Fibroblast of villous mesenchyme (primary cell): Measurements from ENCODE around the gene CHD2. TPM values are rescaled to one million over a fixed set of nuclear protein-coding genes. Genes with fewer than 3 reads are reported as not detected.

Source experiments
- DNase-seq: peaks from one replicate; pipeline ENCODE4 v3.0.0-alpha.2; 2010; ENCODE audit warnings: low read depth
- H3K4me3 ChIP-seq: 2 replicates; pipeline ENCODE4 v1.5.1; 2011; ENCODE audit warnings: low read depth, mild to moderate bottlenecking, low read length
- total RNA-seq: library from RNA; depleted of rRNA; stranded (reverse); fragments of >200 nt; gene quantifications from 2 replicates; pipeline ENCODE4 v1.2.3, GENCODE V29; 2012
- TF ChIP-seq, protein P1 (sequence below): IDR thresholded peaks from 2 replicates; pipeline ENCODE4 v1.5.1; 2012; ENCODE audit warnings: low read depth, mild to moderate bottlenecking, low read length; ENCODE audit not compliant: insufficient read depth

The CHD2 gene
- total RNA-seq, 1 donor, result 102 TPM

GRCh38 chr15:93020976-93021772 is 121.0 kb downstream of the CHD2 start:
- TF ChIP-seq, protein P1, sequence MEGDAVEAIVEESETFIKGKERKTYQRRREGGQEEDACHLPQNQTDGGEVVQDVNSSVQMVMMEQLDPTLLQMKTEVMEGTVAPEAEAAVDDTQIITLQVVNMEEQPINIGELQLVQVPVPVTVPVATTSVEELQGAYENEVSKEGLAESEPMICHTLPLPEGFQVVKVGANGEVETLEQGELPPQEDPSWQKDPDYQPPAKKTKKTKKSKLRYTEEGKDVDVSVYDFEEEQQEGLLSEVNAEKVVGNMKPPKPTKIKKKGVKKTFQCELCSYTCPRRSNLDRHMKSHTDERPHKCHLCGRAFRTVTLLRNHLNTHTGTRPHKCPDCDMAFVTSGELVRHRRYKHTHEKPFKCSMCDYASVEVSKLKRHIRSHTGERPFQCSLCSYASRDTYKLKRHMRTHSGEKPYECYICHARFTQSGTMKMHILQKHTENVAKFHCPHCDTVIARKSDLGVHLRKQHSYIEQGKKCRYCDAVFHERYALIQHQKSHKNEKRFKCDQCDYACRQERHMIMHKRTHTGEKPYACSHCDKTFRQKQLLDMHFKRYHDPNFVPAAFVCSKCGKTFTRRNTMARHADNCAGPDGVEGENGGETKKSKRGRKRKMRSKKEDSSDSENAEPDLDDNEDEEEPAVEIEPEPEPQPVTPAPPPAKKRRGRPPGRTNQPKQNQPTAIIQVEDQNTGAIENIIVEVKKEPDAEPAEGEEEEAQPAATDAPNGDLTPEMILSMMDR, result no peak
- DNase-seq, result no peak
- no peak overlapping the region for H3K4me3 ChIP-seq

DNA sequence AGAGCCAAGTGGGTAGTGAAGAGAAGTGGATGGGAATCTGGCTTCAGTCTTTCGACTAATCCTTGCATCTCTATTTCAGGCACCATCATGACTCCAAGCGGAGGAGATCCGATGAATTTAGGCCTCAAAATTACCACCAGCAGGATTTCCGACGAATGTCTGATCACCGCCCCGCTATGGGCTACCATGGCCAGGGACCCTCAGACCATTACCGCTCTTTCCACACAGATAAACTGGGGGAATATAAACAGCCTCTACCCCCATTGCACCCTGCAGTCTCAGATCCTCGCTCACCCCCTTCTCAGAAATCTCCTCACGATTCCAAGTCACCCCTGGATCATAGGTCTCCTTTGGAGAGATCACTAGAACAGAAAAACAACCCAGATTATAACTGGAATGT is 124.2 kb downstream of the CHD2 start:
- H3K4me3 ChIP-seq, result no peak overlapping the region
- no peak for DNase-seq
- TF ChIP-seq, protein P1, result no peak

DNA sequence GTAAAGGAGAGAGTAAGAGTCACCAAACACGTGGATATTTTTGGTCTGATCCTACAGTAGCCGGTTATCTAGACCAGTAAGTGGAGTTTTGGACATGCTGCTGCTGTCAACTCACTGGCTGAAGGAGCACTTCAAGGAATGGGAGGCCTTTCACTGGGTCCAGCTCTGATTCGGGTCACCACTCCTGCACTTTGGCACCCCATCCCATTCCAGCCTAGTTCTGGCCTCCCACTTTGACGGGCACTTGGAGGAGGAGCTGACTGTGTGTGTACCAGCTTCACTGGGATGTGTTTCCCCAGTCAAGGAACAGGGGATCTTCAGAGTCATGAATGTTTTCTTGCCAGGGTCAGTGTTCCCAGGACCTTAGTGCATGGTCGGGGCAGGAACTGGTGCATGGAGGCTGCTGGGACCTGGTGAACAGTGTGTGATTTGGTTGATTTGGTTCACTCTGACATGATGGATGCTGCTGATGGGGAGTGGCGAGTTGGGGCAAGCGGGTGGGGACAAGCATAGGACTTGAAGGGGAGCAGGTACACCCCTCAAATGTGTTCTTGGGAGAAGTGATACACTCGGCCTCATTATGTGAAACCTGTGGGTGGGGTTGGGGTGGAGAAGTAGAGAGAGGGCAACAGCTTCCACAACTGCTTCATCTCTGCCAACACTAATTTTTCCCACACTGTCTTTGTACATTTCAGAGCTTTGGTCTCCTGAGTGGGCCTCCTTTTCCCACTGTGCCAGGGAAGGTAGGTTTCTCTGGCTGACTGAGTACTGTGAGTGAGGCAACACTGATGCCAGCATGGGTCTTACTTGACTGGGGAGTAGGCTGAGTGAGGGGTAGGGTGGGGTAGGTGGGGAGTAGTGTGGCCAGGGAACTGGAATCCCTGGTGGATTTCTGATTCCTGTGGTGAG is 124.8 kb downstream of the CHD2 start:
- H3K4me3 ChIP-seq, result no peak overlapping the region
- no peak for DNase-seq
- TF ChIP-seq, protein P1, result no peak

DNA sequence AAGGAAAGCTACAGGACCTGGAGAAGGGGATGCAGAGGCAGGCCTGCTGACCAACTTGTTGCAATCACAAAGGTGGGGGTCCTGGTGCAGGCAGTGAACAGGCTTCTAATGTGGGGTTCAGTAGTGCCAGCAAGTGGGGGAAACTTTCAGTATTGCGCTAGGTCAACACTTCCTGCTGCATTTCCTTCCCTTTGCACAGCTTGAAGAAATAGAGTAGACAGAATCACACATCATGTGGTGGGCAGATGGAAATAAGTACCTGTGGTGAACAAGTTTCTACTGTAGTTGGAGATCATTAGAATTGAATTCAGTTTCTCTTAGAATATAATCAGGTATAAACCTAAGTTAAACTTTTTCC is 125.5 kb downstream of the CHD2 start:
- no peak overlapping the region for H3K4me3 ChIP-seq
- TF ChIP-seq, protein P1, result no peak
- no peak for DNase-seq

GRCh38 chr15:93026380-93026817 is 126.3 kb downstream of the CHD2 start:
- DNase-seq, result no peak
- H3K4me3 ChIP-seq, result no peak overlapping the region
- TF ChIP-seq, protein P1, result no peak

GRCh38 chr15:93027413-93027812 is 127.3 kb downstream of the CHD2 start:
- no peak overlapping the region for H3K4me3 ChIP-seq
- DNase-seq, result no peak
- TF ChIP-seq, protein P1, result no peak
